ENCODE results near the gene UPK1B. TPM values are rescaled to one million over a fixed set of nuclear protein-coding genes. Genes with fewer than 3 reads are reported as not detected.

UPK1B gene
- not detected for polyA plus RNA-seq (2012; ENCODE audit: insufficient read length, low read depth)

DNA sequence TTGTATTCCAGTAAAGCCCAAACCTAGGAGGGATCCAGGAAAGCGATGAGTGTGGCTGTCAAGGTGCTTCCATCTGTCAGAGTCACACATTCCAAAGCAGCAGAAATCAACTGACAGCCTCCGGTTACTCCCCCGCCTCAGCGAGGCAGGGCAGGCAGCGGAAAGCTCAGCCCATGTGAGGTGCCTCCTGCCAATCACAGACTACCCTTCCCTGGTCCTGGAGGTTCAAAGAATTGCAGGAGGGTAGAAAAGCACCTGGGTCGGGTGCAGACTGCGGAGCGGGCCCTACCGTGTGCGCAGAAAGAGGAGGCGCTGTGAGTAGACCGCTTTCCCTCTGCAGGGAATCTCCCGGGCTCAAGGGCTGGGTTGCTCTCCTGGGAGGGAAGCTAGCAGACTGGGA is at the start of gene UPK1B:
UPK1B (plus strand) TSS at position 274 of the 400 bp plus-strand sequence. CDS start 13,144 bp downstream, outside the sequence.
- TF ChIP-seq TAF1 (IDR thresholded peaks at IDR 0.05; ENCODE audit: borderline replicate concordance, insufficient read depth, low read length): no peak
- no peak for TF ChIP-seq SIN3A (IDR thresholded peaks at IDR 0.05; ENCODE audit: borderline replicate concordance, insufficient read depth, low read length)
- no peak for TF ChIP-seq FOXP2 (optimal IDR thresholded peaks at IDR 0.05; ENCODE audit: borderline replicate concordance, extremely low read depth, extremely low read length, insufficient read depth)
- no peak for TF ChIP-seq POLR2AphosphoS5 (IDR thresholded peaks at IDR 0.05; ENCODE audit: low read depth, low read length)
- TF ChIP-seq, protein P1, sequence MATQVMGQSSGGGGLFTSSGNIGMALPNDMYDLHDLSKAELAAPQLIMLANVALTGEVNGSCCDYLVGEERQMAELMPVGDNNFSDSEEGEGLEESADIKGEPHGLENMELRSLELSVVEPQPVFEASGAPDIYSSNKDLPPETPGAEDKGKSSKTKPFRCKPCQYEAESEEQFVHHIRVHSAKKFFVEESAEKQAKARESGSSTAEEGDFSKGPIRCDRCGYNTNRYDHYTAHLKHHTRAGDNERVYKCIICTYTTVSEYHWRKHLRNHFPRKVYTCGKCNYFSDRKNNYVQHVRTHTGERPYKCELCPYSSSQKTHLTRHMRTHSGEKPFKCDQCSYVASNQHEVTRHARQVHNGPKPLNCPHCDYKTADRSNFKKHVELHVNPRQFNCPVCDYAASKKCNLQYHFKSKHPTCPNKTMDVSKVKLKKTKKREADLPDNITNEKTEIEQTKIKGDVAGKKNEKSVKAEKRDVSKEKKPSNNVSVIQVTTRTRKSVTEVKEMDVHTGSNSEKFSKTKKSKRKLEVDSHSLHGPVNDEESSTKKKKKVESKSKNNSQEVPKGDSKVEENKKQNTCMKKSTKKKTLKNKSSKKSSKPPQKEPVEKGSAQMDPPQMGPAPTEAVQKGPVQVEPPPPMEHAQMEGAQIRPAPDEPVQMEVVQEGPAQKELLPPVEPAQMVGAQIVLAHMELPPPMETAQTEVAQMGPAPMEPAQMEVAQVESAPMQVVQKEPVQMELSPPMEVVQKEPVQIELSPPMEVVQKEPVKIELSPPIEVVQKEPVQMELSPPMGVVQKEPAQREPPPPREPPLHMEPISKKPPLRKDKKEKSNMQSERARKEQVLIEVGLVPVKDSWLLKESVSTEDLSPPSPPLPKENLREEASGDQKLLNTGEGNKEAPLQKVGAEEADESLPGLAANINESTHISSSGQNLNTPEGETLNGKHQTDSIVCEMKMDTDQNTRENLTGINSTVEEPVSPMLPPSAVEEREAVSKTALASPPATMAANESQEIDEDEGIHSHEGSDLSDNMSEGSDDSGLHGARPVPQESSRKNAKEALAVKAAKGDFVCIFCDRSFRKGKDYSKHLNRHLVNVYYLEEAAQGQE (IDR thresholded peaks at IDR 0.05; ENCODE audit: insufficient read depth in 1 of 2, low read depth in 2 of 2, low read length in 2 of 2): no peak

DNA sequence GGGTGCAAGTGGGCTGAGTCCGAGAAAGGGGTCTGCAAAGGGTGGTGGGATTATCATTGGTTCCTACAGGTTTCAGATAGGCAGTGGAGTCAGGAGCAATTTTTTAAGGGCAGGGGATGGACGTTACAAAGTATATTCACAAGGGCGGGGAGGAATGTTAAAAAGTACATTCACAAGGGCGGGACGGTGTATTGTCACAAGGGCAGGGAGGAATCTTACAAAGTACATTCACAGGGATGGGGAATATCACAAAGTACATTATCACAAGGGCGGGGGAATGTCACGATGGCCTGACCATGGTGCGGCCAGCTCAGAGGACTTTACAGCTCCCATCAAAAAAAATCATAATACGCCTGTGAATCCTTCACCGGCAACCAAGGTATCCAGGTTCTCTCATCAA is 48.1 kb upstream of the UPK1B start:
- TF ChIP-seq POLR2AphosphoS5 (IDR thresholded peaks at IDR 0.05; ENCODE audit: low read depth, low read length) (no peak), FOXP2 (optimal IDR thresholded peaks at IDR 0.05; ENCODE audit: borderline replicate concordance, extremely low read depth, extremely low read length, insufficient read depth) (no peak), TAF1 (IDR thresholded peaks at IDR 0.05; ENCODE audit: borderline replicate concordance, insufficient read depth, low read length) (no peak), SIN3A (IDR thresholded peaks at IDR 0.05; ENCODE audit: borderline replicate concordance, insufficient read depth, low read length) (no peak)
- TF ChIP-seq, protein P1 (IDR thresholded peaks at IDR 0.05; ENCODE audit: insufficient read depth in 1 of 2, low read depth in 2 of 2, low read length in 2 of 2): no peak

DNA sequence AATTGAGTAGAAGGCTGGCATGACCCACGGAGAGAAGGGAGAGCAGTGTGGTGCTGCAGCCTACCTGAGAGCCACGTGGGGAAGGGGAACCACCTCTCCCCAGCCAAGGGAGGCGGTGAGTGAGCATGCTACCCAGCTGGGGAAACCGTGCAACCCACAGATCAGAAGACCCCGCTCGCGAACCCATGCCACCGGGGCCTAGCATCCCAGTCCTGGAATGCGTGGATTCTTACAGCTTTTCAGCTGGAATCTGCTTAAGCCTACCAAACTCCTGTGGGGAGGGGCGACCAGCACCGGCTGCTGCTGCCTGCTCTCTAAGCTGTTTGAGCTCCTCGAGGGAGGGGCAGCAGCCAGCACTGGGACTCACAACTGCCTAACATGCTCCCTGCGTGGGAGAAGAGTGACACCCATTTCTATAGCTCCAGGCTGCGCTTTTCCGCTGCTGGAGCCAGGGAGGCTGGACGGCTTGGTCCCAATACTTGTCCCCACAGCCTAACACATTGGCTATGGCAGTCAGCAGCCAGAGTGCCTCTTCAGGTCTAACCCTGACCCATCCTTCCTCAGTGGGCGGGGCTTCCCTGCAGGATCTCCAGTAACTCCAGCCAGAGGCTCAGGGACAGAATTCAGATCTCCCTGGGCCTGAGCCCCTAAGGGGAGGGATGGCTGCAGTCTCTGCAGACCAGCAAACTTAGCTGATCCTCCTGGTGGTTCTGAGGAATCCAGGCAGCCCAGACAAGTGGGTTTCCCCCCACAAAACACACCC is 47.5 kb upstream of the UPK1B start:
- TF ChIP-seq TAF1 (IDR thresholded peaks at IDR 0.05; ENCODE audit: borderline replicate concordance, insufficient read depth, low read length): no peak
- no peak for TF ChIP-seq POLR2AphosphoS5 (IDR thresholded peaks at IDR 0.05; ENCODE audit: low read depth, low read length)
- TF ChIP-seq, protein P1 (IDR thresholded peaks at IDR 0.05; ENCODE audit: insufficient read depth in 1 of 2, low read depth in 2 of 2, low read length in 2 of 2): no peak
- no peak for TF ChIP-seq SIN3A (IDR thresholded peaks at IDR 0.05; ENCODE audit: borderline replicate concordance, insufficient read depth, low read length)
- TF ChIP-seq FOXP2 (optimal IDR thresholded peaks at IDR 0.05; ENCODE audit: borderline replicate concordance, extremely low read depth, extremely low read length, insufficient read depth): no peak

DNA sequence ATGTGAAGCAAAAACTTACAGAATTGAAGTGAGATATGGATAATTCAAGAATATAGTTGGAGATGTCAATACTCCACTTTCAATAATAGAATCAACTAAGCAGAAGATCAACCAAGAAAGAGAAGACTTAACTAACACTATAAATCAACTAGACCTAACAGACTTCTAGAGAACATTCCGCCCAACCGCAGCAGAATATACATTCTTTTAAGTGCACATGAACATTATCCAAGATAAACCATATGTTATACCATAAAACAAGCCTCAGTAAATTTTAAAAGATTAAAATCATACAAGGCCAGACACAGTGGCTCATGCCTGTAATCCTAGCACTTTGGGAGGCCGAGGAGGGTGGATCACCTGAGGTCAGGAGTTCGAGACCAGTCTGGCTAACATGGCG is 32.9 kb upstream of the UPK1B start:
- TF ChIP-seq FOXP2 (optimal IDR thresholded peaks at IDR 0.05; ENCODE audit: borderline replicate concordance, extremely low read depth, extremely low read length, insufficient read depth) (no peak), POLR2AphosphoS5 (IDR thresholded peaks at IDR 0.05; ENCODE audit: low read depth, low read length) (no peak), TAF1 (IDR thresholded peaks at IDR 0.05; ENCODE audit: borderline replicate concordance, insufficient read depth, low read length) (no peak), SIN3A (IDR thresholded peaks at IDR 0.05; ENCODE audit: borderline replicate concordance, insufficient read depth, low read length) (no peak)
- TF ChIP-seq, protein P1 (IDR thresholded peaks at IDR 0.05; ENCODE audit: insufficient read depth in 1 of 2, low read depth in 2 of 2, low read length in 2 of 2): no peak
